ENCODE results near the gene HMGCL.

DNA sequence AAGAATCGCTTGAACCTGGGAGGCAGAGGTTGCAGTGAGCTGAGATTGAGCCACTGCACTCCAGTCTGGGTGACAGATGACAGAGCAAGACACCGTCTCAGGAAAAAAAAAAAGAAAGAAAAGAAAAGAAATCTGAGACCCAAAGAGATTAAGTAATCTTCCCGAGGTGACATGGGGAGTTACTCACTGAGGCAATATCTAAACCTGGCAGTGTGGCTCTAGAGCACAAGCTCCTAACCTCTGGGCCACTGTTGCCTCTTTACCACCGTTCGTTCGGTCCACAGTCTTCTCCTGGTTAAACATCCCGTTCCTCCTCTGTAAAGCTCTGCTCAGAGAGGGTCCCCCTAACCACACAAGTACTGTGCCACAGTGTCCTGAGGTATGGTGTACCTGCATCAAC is 1.5 kb downstream of the HMGCL start:
- TF ChIP-seq, protein P1, sequence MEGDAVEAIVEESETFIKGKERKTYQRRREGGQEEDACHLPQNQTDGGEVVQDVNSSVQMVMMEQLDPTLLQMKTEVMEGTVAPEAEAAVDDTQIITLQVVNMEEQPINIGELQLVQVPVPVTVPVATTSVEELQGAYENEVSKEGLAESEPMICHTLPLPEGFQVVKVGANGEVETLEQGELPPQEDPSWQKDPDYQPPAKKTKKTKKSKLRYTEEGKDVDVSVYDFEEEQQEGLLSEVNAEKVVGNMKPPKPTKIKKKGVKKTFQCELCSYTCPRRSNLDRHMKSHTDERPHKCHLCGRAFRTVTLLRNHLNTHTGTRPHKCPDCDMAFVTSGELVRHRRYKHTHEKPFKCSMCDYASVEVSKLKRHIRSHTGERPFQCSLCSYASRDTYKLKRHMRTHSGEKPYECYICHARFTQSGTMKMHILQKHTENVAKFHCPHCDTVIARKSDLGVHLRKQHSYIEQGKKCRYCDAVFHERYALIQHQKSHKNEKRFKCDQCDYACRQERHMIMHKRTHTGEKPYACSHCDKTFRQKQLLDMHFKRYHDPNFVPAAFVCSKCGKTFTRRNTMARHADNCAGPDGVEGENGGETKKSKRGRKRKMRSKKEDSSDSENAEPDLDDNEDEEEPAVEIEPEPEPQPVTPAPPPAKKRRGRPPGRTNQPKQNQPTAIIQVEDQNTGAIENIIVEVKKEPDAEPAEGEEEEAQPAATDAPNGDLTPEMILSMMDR (IDR thresholded peaks at IDR 0.05; ENCODE audit: low read depth, low read length), result no peak
- no peak for TF ChIP-seq EZH2phosphoT487 (IDR thresholded peaks at IDR 0.05; ENCODE audit: low read depth)
